Activated CD4-positive, alpha-beta T cell treated with anti-CD3 and anti-CD28 coated beads, Interleukin-2, amount 10 ng/mL, durations not matched to agents 24 days and 14 days (primary cell): ENCODE data around the gene DGUOK. TPM values are rescaled to one million over a fixed set of nuclear protein-coding genes. Genes with fewer than 3 reads are reported as not detected.
"Not testable (repeated sequence)": the region's sequence is repeated elsewhere in the genome, so short reads cannot be mapped to it uniquely, and the experiment has no call there.

Experiments
- DNase-seq: peaks from one replicate; pipeline ENCODE4 v3.0.0; 2022
- H3K27ac Mint-ChIP-seq: one replicate; pipeline ENCODE4 v1.8.0; 2022; ENCODE audit warnings: mild to moderate bottlenecking, mixed read lengths
- H3K27me3 Mint-ChIP-seq: one replicate; pipeline ENCODE4 v1.8.0; 2022; ENCODE audit warnings: mixed read lengths
- H3K36me3 Mint-ChIP-seq: one replicate; pipeline ENCODE4 v1.8.0; 2022; ENCODE audit warnings: low read depth, mild to moderate bottlenecking, mixed read lengths
- H3K4me1 Mint-ChIP-seq: one replicate; pipeline ENCODE4 v1.8.0; 2021; ENCODE audit warnings: mixed read lengths
- H3K4me3 Mint-ChIP-seq: one replicate; pipeline ENCODE4 v1.8.0; 2022; ENCODE audit warnings: mild to moderate bottlenecking, moderate library complexity, mixed read lengths
- H3K9me3 Mint-ChIP-seq: one replicate; pipeline ENCODE4 v1.8.0; 2021; ENCODE audit warnings: mixed read lengths
- intact Hi-C: fragments of 100-400 bp; cut with micrococcal nuclease; formaldehyde crosslinking; loops from one replicate; pipeline ENCODE4 v1.15.1; 2023
- total RNA-seq: library from RNA; stranded (reverse); gene quantifications from 2 replicates; pipeline ENCODE4 v1.2.3, GENCODE V29; 2022

DGUOK gene
- total RNA-seq, 1 donor from 2014 or later: 94.9 TPM

DNA sequence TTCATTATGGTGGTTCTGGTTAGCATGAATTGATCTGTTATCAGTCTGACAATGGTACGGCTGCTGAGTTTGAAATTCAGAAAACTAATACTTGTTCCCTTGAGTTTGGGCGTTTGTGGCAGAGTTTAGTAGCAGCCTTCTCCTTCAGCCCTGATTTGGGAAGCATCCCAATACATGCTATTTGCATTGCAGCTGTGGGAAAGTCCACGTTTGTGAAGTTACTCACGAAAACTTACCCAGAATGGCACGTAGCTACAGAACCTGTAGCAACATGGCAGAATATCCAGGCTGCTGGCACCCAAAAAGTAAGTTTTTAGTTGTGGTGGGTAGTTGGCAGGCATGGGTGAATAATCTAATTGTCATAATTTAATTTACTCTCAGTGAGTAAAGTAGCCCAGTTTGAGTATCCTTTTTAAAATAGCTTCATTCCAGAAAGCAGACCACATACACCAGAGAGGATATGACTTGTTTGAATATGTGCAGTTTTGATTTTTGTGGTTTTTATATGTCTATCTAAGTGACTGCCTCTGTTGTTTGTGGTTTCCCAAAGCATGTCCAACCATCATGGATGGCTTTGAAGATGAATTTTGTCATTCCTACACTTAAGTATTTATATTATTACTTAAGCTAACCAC, 12.2 kb downstream of the DGUOK start:
- no peak for DNase-seq
- H3K27ac Mint-ChIP-seq: no peak overlapping the region
- peaks cover 64% of the 10 kb centered on the region for H3K36me3 Mint-ChIP-seq
- intact Hi-C loops: no loop called here
- H3K4me1 Mint-ChIP-seq: peaks cover 45% of the 10 kb centered on the region
- no peak overlapping the region for H3K4me3 Mint-ChIP-seq
- H3K9me3 Mint-ChIP-seq: no peaks in the 10 kb centered on the region
- no peaks in the 10 kb centered on the region for H3K27me3 Mint-ChIP-seq

DNA sequence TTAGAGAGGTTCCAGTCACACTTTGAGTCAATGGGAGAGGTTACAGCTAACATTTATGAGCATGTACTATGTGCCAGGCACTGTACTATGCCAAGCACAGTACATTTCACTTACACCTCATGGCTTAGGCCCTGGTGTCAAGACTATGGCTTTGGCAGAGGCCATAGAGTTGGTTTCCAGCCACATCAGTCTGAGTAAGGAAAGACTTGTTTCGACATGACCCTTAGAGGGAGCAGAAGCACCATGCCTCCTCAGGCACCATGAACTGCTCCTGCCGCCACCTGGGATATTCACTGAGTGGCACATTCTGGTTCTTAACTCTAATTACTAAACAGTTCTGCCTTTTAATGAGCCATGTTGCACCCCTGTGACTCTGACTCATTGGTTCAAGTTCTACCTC, 12.7 kb downstream of the DGUOK start:
- DNase-seq: peak; percentile 67
- peaks cover 65% of the 10 kb centered on the region for H3K36me3 Mint-ChIP-seq
- H3K27me3 Mint-ChIP-seq: no peaks in the 10 kb centered on the region
- H3K9me3 Mint-ChIP-seq: no peaks in the 10 kb centered on the region
- no peak overlapping the region for H3K27ac Mint-ChIP-seq
- intact Hi-C loops: no loop called here
- H3K4me3 Mint-ChIP-seq: no peak overlapping the region
- peaks cover 46% of the 10 kb centered on the region for H3K4me1 Mint-ChIP-seq

- H3K27me3 Mint-ChIP-seq, H3K9me3 Mint-ChIP-seq, H3K27ac Mint-ChIP-seq, DNase-seq, H3K4me3 Mint-ChIP-seq, intact Hi-C loops: not testable (repeated sequence)
- H3K36me3 Mint-ChIP-seq: peaks cover 70% of the 10 kb centered on the region
- peaks cover 53% of the 10 kb centered on the region for H3K4me1 Mint-ChIP-seq
Measured at GRCh38 chr2:73940066-73940465, 13.4 kb downstream of the DGUOK start.

- Mint-ChIP-seq H3K27ac (no peak overlapping the region), H3K4me1 (peaks cover 52% of the 10 kb centered on the region), H3K27me3 (no peaks in the 10 kb centered on the region), H3K36me3 (peaks cover 72% of the 10 kb centered on the region), H3K4me3 (no peak overlapping the region), H3K9me3 (no peaks in the 10 kb centered on the region)
- DNase-seq: no peak
- intact Hi-C loops: no loop called here
Measured at GRCh38 chr2:73942664-73943063, 16.0 kb downstream of the DGUOK start.

GRCh38 chr2:73944714-73945113, 18.0 kb downstream of the DGUOK start:
- H3K4me1 Mint-ChIP-seq: peaks cover 53% of the 10 kb centered on the region
- H3K4me3 Mint-ChIP-seq: peak overlapping the region; percentile 44
- peaks cover 73% of the 10 kb centered on the region for H3K36me3 Mint-ChIP-seq
- H3K9me3 Mint-ChIP-seq: no peaks in the 10 kb centered on the region
- peak overlapping the region; percentile 69 for H3K27ac Mint-ChIP-seq
- no peak for DNase-seq
- intact Hi-C loops: loop anchor here (1.0 to 2.0 kb wide), 2 partner anchors 18 to 19 kb away; partner anchors contain the start of gene DGUOK
- H3K27me3 Mint-ChIP-seq: no peaks in the 10 kb centered on the region

GRCh38 chr2:73946215-73946614, 19.5 kb downstream of the DGUOK start:
- Mint-ChIP-seq H3K4me3 (no peak overlapping the region), H3K27me3 (no peaks in the 10 kb centered on the region), H3K36me3 (peaks cover 70% of the 10 kb centered on the region), H3K4me1 (peaks cover 60% of the 10 kb centered on the region), H3K27ac (no peak overlapping the region), H3K9me3 (no peaks in the 10 kb centered on the region)
- intact Hi-C loops: no loop called here
- no peak for DNase-seq

DNA sequence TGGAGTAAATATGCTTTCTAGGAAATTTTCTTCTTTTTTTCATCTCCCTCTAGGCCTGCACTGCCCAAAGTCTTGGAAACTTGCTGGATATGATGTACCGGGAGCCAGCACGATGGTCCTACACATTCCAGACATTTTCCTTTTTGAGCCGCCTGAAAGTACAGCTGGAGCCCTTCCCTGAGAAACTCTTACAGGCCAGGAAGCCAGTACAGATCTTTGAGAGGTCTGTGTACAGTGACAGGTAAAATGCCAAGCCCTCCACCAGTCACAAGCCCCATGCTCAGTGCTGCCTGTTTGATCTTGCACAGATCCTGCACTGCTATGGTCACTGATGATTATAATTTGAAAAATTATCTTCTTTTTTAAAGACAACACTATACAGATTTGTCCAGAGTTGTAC, 20.0 kb downstream of the DGUOK start:
- Mint-ChIP-seq H3K9me3 (no peaks in the 10 kb centered on the region), H3K4me3 (no peak overlapping the region), H3K27me3 (no peaks in the 10 kb centered on the region), H3K36me3 (peaks cover 71% of the 10 kb centered on the region), H3K27ac (no peak overlapping the region), H3K4me1 (peaks cover 65% of the 10 kb centered on the region)
- no peak for DNase-seq
- intact Hi-C loops: no loop called here

- H3K36me3 Mint-ChIP-seq: peaks cover 76% of the 10 kb centered on the region
- H3K27ac Mint-ChIP-seq: no peak overlapping the region
Measured at GRCh38 chr2:73947412-73948018, 20.8 kb downstream of the DGUOK start.

DNA sequence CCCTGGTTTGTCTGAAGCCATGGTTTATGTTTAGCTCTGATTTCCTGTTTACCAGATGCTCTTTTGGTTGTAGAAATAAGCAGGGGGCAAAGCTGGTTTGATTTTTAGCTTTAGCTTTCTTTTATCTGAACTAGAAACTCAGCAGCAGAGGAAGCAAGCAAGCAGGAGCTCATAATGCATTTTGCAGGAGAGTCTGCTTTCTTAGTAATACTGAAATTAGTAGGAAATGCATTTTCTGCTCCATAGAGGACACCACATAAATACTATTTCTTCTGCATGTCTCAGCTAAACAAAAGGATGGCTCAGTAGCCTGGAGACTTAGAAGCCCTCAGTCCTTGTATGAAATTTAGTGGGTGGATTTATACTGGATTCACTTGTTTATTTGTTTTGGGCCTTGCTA, 23.1 kb downstream of the DGUOK start:
- intact Hi-C loops: no loop called here
- peaks cover 67% of the 10 kb centered on the region for H3K4me1 Mint-ChIP-seq
- no peaks in the 10 kb centered on the region for H3K9me3 Mint-ChIP-seq
- DNase-seq: no peak
- peaks cover 71% of the 10 kb centered on the region for H3K36me3 Mint-ChIP-seq
- H3K4me3 Mint-ChIP-seq: peak overlapping the region; percentile 41
- H3K27ac Mint-ChIP-seq: peak overlapping the region; percentile 56
- H3K27me3 Mint-ChIP-seq: no peaks in the 10 kb centered on the region

More at GRCh38 chr2:73947412-73948018, 20.8 kb downstream of the DGUOK start:
- Mint-ChIP-seq H3K27me3 (no peaks in the 10 kb centered on the region), H3K9me3 (no peaks in the 10 kb centered on the region), H3K4me1 (peaks cover 73% of the 10 kb centered on the region), H3K4me3 (no peak overlapping the region)
- intact Hi-C loops: no loop called here
- no peak for DNase-seq

DNA sequence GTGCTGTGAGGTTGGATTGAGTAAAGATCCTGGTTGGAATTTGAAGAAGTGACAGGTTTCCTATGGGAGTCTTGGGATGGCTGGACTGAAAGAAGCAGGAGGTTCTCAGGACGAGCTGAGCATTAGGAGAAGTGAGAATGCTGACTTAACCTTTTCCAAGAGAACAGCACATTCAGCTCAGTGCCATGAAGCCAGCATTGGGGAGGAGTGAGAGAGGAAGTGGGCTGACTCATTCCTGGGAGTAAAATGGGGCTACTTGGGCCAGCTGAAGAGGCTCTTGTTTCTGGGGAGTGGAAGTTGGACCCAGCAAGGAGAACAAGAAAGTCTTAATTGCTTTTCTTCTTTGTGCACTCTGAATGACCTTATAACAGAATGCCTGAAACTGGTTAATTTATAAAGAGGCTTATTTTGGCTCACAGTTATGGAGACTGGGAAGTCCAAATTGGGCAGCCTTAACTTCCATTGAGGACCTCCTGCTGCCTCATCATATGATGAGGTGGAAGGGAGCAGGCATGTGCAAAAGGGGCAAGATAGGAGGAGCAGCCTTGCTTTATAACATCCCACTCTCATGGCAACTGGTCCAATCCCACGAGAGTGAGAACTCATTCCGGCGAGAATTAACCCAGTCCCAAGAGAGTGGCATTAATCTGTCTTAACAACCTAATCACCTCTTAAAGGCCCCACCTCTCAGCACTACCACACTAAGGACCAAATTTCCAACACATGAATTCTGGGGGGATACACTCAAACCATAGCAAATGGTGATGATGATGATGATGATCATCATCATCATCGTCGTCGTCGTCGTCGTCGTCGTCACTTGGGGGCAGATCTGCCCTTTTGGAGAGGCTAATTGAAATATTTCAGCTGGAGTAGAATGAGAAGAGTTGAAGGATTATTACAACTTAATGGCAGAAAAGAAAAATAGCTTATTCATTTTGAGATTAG, 26.1 kb downstream of the DGUOK start:
- Mint-ChIP-seq H3K27ac (peak overlapping the region; percentile 45), H3K27me3 (no peaks in the 10 kb centered on the region), H3K36me3 (peaks cover 72% of the 10 kb centered on the region), H3K4me3 (peak overlapping the region; percentile 3), H3K9me3 (no peaks in the 10 kb centered on the region), H3K4me1 (peaks cover 58% of the 10 kb centered on the region)
- intact Hi-C loops: no loop called here
- no peak for DNase-seq

- Mint-ChIP-seq H3K4me1 (peaks cover 29% of the 10 kb centered on the region), H3K9me3 (no peaks in the 10 kb centered on the region)
- intact Hi-C loops: no loop called here
Measured at GRCh38 chr2:73956218-73956865, 29.7 kb downstream of the DGUOK start.

GRCh38 chr2:73961274-73961673, 34.6 kb downstream of the DGUOK start:
- no peaks in the 10 kb centered on the region for H3K9me3 Mint-ChIP-seq
- H3K4me1 Mint-ChIP-seq: peaks cover 31% of the 10 kb centered on the region
- no peak for DNase-seq
- no peak overlapping the region for H3K4me3 Mint-ChIP-seq
- peaks cover 45% of the 10 kb centered on the region for H3K36me3 Mint-ChIP-seq
- intact Hi-C loops: no loop called here
- H3K27ac Mint-ChIP-seq: no peak overlapping the region
- no peaks in the 10 kb centered on the region for H3K27me3 Mint-ChIP-seq

More at GRCh38 chr2:73956218-73956865, 29.7 kb downstream of the DGUOK start:
- no peak overlapping the region for H3K4me3 Mint-ChIP-seq
- H3K27me3 Mint-ChIP-seq: no peaks in the 10 kb centered on the region
- H3K36me3 Mint-ChIP-seq: peaks cover 72% of the 10 kb centered on the region
- H3K27ac Mint-ChIP-seq: no peak overlapping the region
- no peak for DNase-seq

DNA sequence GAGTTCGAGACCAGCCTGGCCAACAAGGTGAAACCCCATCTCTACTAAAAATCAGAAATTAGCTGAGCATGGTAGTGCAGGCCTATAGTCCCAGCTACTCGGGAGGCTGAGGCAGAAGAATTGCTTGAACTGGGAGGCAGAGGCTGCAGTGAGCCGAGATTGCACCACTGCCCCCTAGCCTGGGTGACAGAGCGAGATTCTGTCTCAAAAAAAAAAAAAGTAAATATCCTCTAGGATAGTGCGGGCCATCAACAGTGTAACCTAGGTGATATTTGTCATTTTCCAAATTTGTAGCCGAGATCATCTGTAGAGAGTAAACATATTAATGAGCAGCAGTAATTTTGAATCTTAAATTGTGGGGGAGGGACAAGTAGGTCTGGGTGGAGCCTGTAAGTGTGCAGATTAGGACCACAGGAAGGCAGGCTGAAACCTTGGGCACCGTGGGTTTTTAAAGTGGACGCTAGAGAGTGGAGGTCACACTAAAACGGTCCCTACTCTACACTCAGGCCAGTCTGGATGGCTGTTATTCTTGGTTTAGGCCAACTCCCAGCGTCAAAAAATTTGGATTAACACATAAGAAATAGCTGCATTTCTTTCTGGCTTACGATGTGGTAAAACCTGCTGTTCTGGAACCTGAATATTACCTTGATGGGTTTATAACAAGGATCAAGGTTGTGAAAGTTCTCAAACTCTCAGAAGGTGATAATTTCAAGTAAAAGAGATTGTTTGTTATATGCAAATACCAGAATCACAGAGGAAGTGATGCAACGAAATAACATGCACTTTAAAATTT, 35.3 kb downstream of the DGUOK start:
- Mint-ChIP-seq H3K36me3 (peaks cover 38% of the 10 kb centered on the region), H3K27me3 (no peaks in the 10 kb centered on the region), H3K4me1 (peaks cover 33% of the 10 kb centered on the region), H3K9me3 (no peaks in the 10 kb centered on the region), H3K4me3 (no peak overlapping the region), H3K27ac (no peak overlapping the region)
- DNase-seq: no peak
- intact Hi-C loops: no loop called here
